Measurements from ENCODE around the gene DSPP. TPM values are rescaled to one million over a fixed set of nuclear protein-coding genes. Genes with fewer than 3 reads are reported as not detected.
"Not testable (repeated sequence)": the region's sequence is repeated elsewhere in the genome, so short reads cannot be mapped to it uniquely, and the experiment has no call there.

Gene DSPP
- not detected for total RNA-seq

GRCh38 chr4:87608229-87608628 is at the start of gene DSPP:
DSPP (plus strand) TSS chr4:87608529; CDS start chr4:87610909, 2,380 bp downstream.
- peaks cover 8% of the 10 kb centered on the region for H3K27me3 Mint-ChIP-seq
- no peak within 1 kb of the TSS for H3K4me3 Mint-ChIP-seq
- H3K9me3 Mint-ChIP-seq (ENCODE audit: low read depth) = no peaks in the 10 kb centered on the region
- intact Hi-C loops (cut with DNase I, micrococcal nuclease) = no loop called here
- ChIA-PET POLR2A (no interaction called here), CTCF (no interaction called here)
- no peak within 1 kb of the TSS for H3K27ac Mint-ChIP-seq
- no peaks in the 10 kb centered on the region for H3K36me3 Mint-ChIP-seq (ENCODE audit: low read depth)
- H3K4me1 Mint-ChIP-seq = no peaks in the 10 kb centered on the region
- ATAC-seq (no peak), DNase-seq (no peak)

- POLR2A ChIA-PET = no interaction called here
- Mint-ChIP-seq H3K4me3 (no peak overlapping the region), H3K4me1 (peaks cover 31% of the 10 kb centered on the region), H3K36me3 (ENCODE audit: low read depth) (no peaks in the 10 kb centered on the region), H3K27ac (no peak overlapping the region), H3K9me3 (ENCODE audit: low read depth) (no peaks in the 10 kb centered on the region), H3K27me3 (no peaks in the 10 kb centered on the region)
- DNase-seq (peak; percentile 62), ATAC-seq (peak; percentile 89)
- CTCF ChIA-PET = interaction anchor here (0.6 kb wide), 1 partner anchor 16 kb away, joined by 7 read pairs; no protein-coding TSS in a partner anchor
- intact Hi-C loops (cut with DNase I, micrococcal nuclease) = loop anchor here in 1 of 2 experiments (5.0 kb wide), 1 partner anchor 288 kb away; no protein-coding TSS in a partner anchor
Observed at GRCh38 chr4:87559090-87559837, 49.1 kb upstream of the DSPP start.

- ChIA-PET POLR2A (no interaction called here), CTCF (interaction anchor here (0.7 kb wide), 1 partner anchor 446 kb away, joined by 3 read pairs; no protein-coding TSS in a partner anchor)
- ATAC-seq = no peak
- Mint-ChIP-seq H3K4me1 (peaks cover 29% of the 10 kb centered on the region), H3K27ac (no peak overlapping the region), H3K27me3 (no peaks in the 10 kb centered on the region), H3K9me3 (ENCODE audit: low read depth) (no peaks in the 10 kb centered on the region), H3K4me3 (no peak overlapping the region), H3K36me3 (ENCODE audit: low read depth) (no peaks in the 10 kb centered on the region)
- DNase-seq = peak; percentile 13
- intact Hi-C loops (cut with DNase I, micrococcal nuclease) = no loop called here
Observed at GRCh38 chr4:87560802-87561201, 47.5 kb upstream of the DSPP start.

- H3K36me3 Mint-ChIP-seq (ENCODE audit: low read depth) = no peaks in the 10 kb centered on the region
- H3K4me3 Mint-ChIP-seq = no peak overlapping the region
- H3K27me3 Mint-ChIP-seq = no peaks in the 10 kb centered on the region
- H3K4me1 Mint-ChIP-seq = peaks cover 6% of the 10 kb centered on the region
- ATAC-seq = no peak
- CTCF ChIA-PET = interaction anchor here (0.6 kb wide), 1 partner anchor 41 kb away, joined by 3 read pairs; no protein-coding TSS in a partner anchor
- intact Hi-C loops (cut with DNase I, micrococcal nuclease) = no loop called here
- no peaks in the 10 kb centered on the region for H3K9me3 Mint-ChIP-seq (ENCODE audit: low read depth)
- POLR2A ChIA-PET = no interaction called here
- no peak for DNase-seq
- no peak overlapping the region for H3K27ac Mint-ChIP-seq
Observed at GRCh38 chr4:87565746-87566145, 42.6 kb upstream of the DSPP start.

- H3K4me3 Mint-ChIP-seq = no peak overlapping the region
- intact Hi-C loops (cut with DNase I, micrococcal nuclease) = no loop called here
- H3K27ac Mint-ChIP-seq = no peak overlapping the region
- H3K36me3 Mint-ChIP-seq (ENCODE audit: low read depth) = no peaks in the 10 kb centered on the region
- ATAC-seq (no peak), DNase-seq (no peak)
- peaks cover 1% of the 10 kb centered on the region for H3K4me1 Mint-ChIP-seq
- no peaks in the 10 kb centered on the region for H3K9me3 Mint-ChIP-seq (ENCODE audit: low read depth)
- ChIA-PET CTCF (no interaction called here), POLR2A (no interaction called here)
- H3K27me3 Mint-ChIP-seq = no peaks in the 10 kb centered on the region
Observed at GRCh38 chr4:87566276-87566675, 42.1 kb upstream of the DSPP start.

- ChIA-PET POLR2A (interaction anchor here (0.6 kb wide), 1 partner anchor 887 kb away, joined by 3 read pairs; no protein-coding TSS in a partner anchor), CTCF (interaction anchor here (0.7 kb wide), 1 partner anchor 43 kb away, joined by 3 read pairs; no protein-coding TSS in a partner anchor)
- Mint-ChIP-seq H3K27ac (no peak overlapping the region), H3K36me3 (ENCODE audit: low read depth) (no peaks in the 10 kb centered on the region), H3K4me3 (no peak overlapping the region), H3K4me1 (peaks cover 1% of the 10 kb centered on the region), H3K27me3 (no peaks in the 10 kb centered on the region), H3K9me3 (ENCODE audit: low read depth) (no peaks in the 10 kb centered on the region)
- intact Hi-C loops (cut with DNase I, micrococcal nuclease) = no loop called here
- ATAC-seq (no peak), DNase-seq (no peak)
Observed at GRCh38 chr4:87567191-87567590, 41.1 kb upstream of the DSPP start.

GRCh38 chr4:87570290-87570805 is 38.0 kb upstream of the DSPP start:
- H3K27me3 Mint-ChIP-seq = no peaks in the 10 kb centered on the region

GRCh38 chr4:87574376-87574775 is 34.0 kb upstream of the DSPP start:
- intact Hi-C loops (cut with DNase I, micrococcal nuclease) = not testable (repeated sequence)

More at GRCh38 chr4:87570290-87570805, 38.0 kb upstream of the DSPP start:
- DNase-seq = no peak
- Mint-ChIP-seq H3K36me3 (ENCODE audit: low read depth) (no peaks in the 10 kb centered on the region), H3K9me3 (ENCODE audit: low read depth) (no peaks in the 10 kb centered on the region), H3K4me3 (no peak overlapping the region), H3K27ac (no peak overlapping the region), H3K4me1 (peaks cover 1% of the 10 kb centered on the region)
- ATAC-seq = no peak
- CTCF ChIA-PET = no interaction called here
- POLR2A ChIA-PET = no interaction called here
- intact Hi-C loops (cut with DNase I, micrococcal nuclease) = no loop called here

GRCh38 chr4:87574996-87575395 is 33.3 kb upstream of the DSPP start:
- H3K27me3 Mint-ChIP-seq = peaks cover 2% of the 10 kb centered on the region
- H3K4me1 Mint-ChIP-seq = peaks cover 1% of the 10 kb centered on the region
- no peak overlapping the region for H3K4me3 Mint-ChIP-seq
- intact Hi-C loops (cut with DNase I, micrococcal nuclease) = no loop called here
- POLR2A ChIA-PET = no interaction called here
- CTCF ChIA-PET = no interaction called here
- no peak for DNase-seq
- no peak overlapping the region for H3K27ac Mint-ChIP-seq
- H3K36me3 Mint-ChIP-seq (ENCODE audit: low read depth) = no peaks in the 10 kb centered on the region
- no peak for ATAC-seq
- no peaks in the 10 kb centered on the region for H3K9me3 Mint-ChIP-seq (ENCODE audit: low read depth)

More at GRCh38 chr4:87574376-87574775, 34.0 kb upstream of the DSPP start:
- H3K9me3 Mint-ChIP-seq (ENCODE audit: low read depth); DNase-seq; H3K27me3 Mint-ChIP-seq; H3K4me3 Mint-ChIP-seq; H3K36me3 Mint-ChIP-seq (ENCODE audit: low read depth); CTCF ChIA-PET; ATAC-seq; H3K4me1 Mint-ChIP-seq; POLR2A ChIA-PET; H3K27ac Mint-ChIP-seq: not testable (repeated sequence)

GRCh38 chr4:87575408-87575807 is 32.9 kb upstream of the DSPP start:
- Mint-ChIP-seq H3K36me3 (ENCODE audit: low read depth) (no peaks in the 10 kb centered on the region), H3K27ac (no peak overlapping the region), H3K4me1 (no peaks in the 10 kb centered on the region), H3K27me3 (peaks cover 2% of the 10 kb centered on the region), H3K4me3 (no peak overlapping the region), H3K9me3 (ENCODE audit: low read depth) (no peaks in the 10 kb centered on the region)
- ChIA-PET CTCF (no interaction called here), POLR2A (no interaction called here)
- no peak for DNase-seq
- no peak for ATAC-seq
- intact Hi-C loops (cut with DNase I, micrococcal nuclease) = no loop called here

- no peak overlapping the region for H3K4me3 Mint-ChIP-seq
- H3K4me1 Mint-ChIP-seq = no peaks in the 10 kb centered on the region
- ATAC-seq = no peak
- no peaks in the 10 kb centered on the region for H3K36me3 Mint-ChIP-seq (ENCODE audit: low read depth)
- no peaks in the 10 kb centered on the region for H3K9me3 Mint-ChIP-seq (ENCODE audit: low read depth)
- no peak for DNase-seq
- peaks cover 2% of the 10 kb centered on the region for H3K27me3 Mint-ChIP-seq
- intact Hi-C loops (cut with DNase I, micrococcal nuclease) = no loop called here
- CTCF ChIA-PET = no interaction called here
- H3K27ac Mint-ChIP-seq = no peak overlapping the region
- POLR2A ChIA-PET = no interaction called here
Observed at GRCh38 chr4:87575983-87576382, 32.3 kb upstream of the DSPP start.

GRCh38 chr4:87579478-87579877 is 28.9 kb upstream of the DSPP start:
- intact Hi-C loops (cut with DNase I, micrococcal nuclease) = no loop called here
- Mint-ChIP-seq H3K27ac (no peak overlapping the region), H3K4me1 (no peaks in the 10 kb centered on the region), H3K36me3 (ENCODE audit: low read depth) (no peaks in the 10 kb centered on the region), H3K4me3 (no peak overlapping the region), H3K27me3 (peaks cover 2% of the 10 kb centered on the region), H3K9me3 (ENCODE audit: low read depth) (no peaks in the 10 kb centered on the region)
- POLR2A ChIA-PET = no interaction called here
- ATAC-seq = no peak
- no peak for DNase-seq
- CTCF ChIA-PET = interaction anchor here (0.6 kb wide), 1 partner anchor 139 kb away, joined by 3 read pairs; no protein-coding TSS in a partner anchor

All from activated CD4-positive, alpha-beta T cell treated with anti-CD3 and anti-CD28 coated beads for 36 hours (primary cell).